ENCODE measurements around the gene ZNF385B.

DNA sequence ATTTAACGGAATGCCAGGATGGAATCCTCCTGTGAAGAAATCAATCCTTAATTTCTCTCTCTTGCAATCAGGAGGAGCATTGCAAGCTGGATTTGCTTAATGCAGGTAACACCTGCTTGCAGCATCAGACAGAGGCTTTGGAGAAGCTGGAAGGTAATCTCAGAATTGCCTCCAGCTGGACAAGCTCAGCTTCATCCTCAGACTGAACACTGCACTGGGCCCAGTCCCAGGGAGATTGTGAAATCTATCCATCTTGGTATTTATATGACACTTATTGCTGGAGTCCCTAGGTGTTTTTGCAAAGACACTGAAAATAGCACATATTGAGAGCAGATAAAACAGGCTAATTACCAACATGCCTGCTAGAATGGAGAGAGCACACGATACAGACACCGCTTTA is 417.4 kb downstream of the ZNF385B start:
- TF ChIP-seq POLR2AphosphoS5 (IDR thresholded peaks at IDR 0.05; ENCODE audit: low read depth, low read length) (no peak), TAF1 (IDR thresholded peaks at IDR 0.05; ENCODE audit: borderline replicate concordance, low read depth, low read length) (no peak)
